ENCODE results near the gene OPTC. TPM values are rescaled to one million over a fixed set of nuclear protein-coding genes. Genes with fewer than 3 reads are reported as not detected.

Gene OPTC
- total RNA-seq, 1 donor from 2014 or later = not detected

DNA sequence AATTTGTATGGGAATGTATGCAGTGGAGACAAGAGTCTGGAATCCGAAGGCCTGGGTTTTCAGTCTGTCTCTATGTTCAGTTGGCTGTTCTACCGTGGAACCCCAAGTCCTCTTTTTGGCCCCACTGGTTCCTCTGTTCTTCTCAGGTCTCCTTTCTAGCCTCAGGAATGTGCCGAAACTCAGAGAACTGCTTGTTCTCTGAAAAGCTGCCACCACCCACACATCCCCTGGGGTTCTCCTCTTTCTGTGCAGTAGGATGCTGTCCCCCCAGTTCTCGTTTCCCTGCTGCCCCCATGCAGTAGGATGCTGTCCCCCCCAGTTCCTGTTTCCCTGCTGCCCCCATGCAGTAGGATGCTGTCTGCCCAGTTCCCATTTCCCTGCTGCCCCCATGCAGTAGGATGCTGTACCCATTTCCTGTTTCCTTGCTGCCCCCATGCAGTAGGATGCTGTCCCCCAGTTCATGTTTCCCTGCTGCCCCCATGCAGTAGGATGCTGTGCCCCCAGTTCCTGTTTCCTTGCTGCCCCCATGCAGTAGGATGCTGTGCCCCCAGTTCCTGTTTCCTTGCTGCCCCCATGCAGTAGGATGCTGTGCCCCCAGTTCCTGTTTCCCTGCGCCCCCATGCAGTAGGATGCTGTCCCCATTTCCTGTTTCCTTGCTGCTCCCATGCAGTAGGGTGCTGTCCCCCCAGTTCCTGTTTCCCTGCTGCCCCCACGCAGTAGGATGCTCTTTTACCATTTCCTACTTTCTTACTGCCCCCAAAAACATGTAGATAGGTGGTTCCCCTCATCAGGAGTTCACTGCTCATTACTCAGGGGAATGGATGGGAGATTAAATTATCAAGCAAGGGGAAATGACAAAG is 35.3 kb downstream of the OPTC start:
- H3K9ac ChIP-seq (ENCODE audit: low read length) = no peak overlapping the region
- no peaks in the 10 kb centered on the region for H3K9me3 Mint-ChIP-seq (ENCODE audit: unreplicated experiment)
- no peak overlapping the region for H3K27ac ChIP-seq (ENCODE audit: low read depth, low read length)
- H3K36me3 ChIP-seq (ENCODE audit: insufficient read depth, low read length) = no peaks in the 10 kb centered on the region
- H3K4me3 Mint-ChIP-seq (ENCODE audit: unreplicated experiment) = no peak overlapping the region
- H2AFZ ChIP-seq (ENCODE audit: low read depth, low read length) = no peak overlapping the region
- H3K4me3 ChIP-seq (ENCODE audit: insufficient read depth, low read depth, low read length) = no peak overlapping the region
- H3K27me3 ChIP-seq (ENCODE audit: insufficient read depth, low read length) = no peaks in the 10 kb centered on the region
- TF ChIP-seq, protein P1, sequence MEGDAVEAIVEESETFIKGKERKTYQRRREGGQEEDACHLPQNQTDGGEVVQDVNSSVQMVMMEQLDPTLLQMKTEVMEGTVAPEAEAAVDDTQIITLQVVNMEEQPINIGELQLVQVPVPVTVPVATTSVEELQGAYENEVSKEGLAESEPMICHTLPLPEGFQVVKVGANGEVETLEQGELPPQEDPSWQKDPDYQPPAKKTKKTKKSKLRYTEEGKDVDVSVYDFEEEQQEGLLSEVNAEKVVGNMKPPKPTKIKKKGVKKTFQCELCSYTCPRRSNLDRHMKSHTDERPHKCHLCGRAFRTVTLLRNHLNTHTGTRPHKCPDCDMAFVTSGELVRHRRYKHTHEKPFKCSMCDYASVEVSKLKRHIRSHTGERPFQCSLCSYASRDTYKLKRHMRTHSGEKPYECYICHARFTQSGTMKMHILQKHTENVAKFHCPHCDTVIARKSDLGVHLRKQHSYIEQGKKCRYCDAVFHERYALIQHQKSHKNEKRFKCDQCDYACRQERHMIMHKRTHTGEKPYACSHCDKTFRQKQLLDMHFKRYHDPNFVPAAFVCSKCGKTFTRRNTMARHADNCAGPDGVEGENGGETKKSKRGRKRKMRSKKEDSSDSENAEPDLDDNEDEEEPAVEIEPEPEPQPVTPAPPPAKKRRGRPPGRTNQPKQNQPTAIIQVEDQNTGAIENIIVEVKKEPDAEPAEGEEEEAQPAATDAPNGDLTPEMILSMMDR (IDR thresholded peaks at IDR 0.05; ENCODE audit: insufficient read depth, low read depth, low read length) = no peak
- no peak for TF ChIP-seq EZH2 (IDR thresholded peaks at IDR 0.05; ENCODE audit: insufficient read depth, low read length)
- H3K79me2 ChIP-seq (ENCODE audit: insufficient read depth, low read length) = no peaks in the 10 kb centered on the region
- H3K27ac Mint-ChIP-seq (ENCODE audit: unreplicated experiment) = no peak overlapping the region
- H3K4me2 ChIP-seq (ENCODE audit: low read length) = no peak overlapping the region
- H3K36me3 Mint-ChIP-seq (ENCODE audit: low read depth, unreplicated experiment) = no peaks in the 10 kb centered on the region
- H3K9me3 ChIP-seq (ENCODE audit: insufficient read depth, low read depth, low read length) = no peaks in the 10 kb centered on the region
- no peaks in the 10 kb centered on the region for H4K20me1 ChIP-seq (ENCODE audit: insufficient read depth, low read length)
- no peak for DNase-seq (ENCODE audit: low read depth)
- H3K4me1 ChIP-seq (ENCODE audit: insufficient read depth, low read length) = peaks cover 7% of the 10 kb centered on the region
- peaks cover 4% of the 10 kb centered on the region for H3K4me1 Mint-ChIP-seq (ENCODE audit: low read depth, unreplicated experiment)
- FAIRE-seq = no peak
- peaks cover 4% of the 10 kb centered on the region for H3K27me3 Mint-ChIP-seq (ENCODE audit: low read depth, unreplicated experiment)

DNA sequence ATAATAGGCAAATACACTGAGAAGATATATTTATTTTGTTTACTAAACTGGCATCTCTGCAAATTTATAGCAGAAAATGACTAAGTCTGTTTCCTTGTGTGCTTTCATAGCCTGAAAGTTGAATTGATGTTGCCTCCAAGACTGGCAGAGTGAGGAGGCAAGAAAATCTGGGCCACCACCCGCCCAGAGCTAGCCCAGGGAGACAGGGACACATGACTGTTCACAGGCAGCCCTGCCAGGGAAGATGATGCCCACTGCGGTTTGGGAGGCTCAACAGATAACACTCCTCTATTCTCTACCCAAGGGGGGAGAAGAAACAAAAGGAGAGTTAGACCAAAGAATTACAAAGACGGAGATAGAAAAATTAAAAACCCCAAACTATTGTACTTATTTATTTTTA is 37.1 kb downstream of the OPTC start:
- Histone ChIP-seq H3K9ac (ENCODE audit: low read length) (no peak overlapping the region), H3K4me1 (ENCODE audit: insufficient read depth, low read length) (peaks cover 19% of the 10 kb centered on the region), H4K20me1 (ENCODE audit: insufficient read depth, low read length) (no peaks in the 10 kb centered on the region), H3K4me3 (ENCODE audit: insufficient read depth, low read depth, low read length) (no peak overlapping the region), H2AFZ (ENCODE audit: low read depth, low read length) (no peak overlapping the region), H3K9me3 (ENCODE audit: insufficient read depth, low read depth, low read length) (no peaks in the 10 kb centered on the region), H3K36me3 (ENCODE audit: insufficient read depth, low read length) (no peaks in the 10 kb centered on the region), H3K4me2 (ENCODE audit: low read length) (no peak overlapping the region), H3K79me2 (ENCODE audit: insufficient read depth, low read length) (no peaks in the 10 kb centered on the region), H3K27me3 (ENCODE audit: insufficient read depth, low read length) (no peaks in the 10 kb centered on the region), H3K27ac (ENCODE audit: low read depth, low read length) (no peak overlapping the region)
- Mint-ChIP-seq H3K27ac (ENCODE audit: unreplicated experiment) (no peak overlapping the region), H3K4me3 (ENCODE audit: unreplicated experiment) (no peak overlapping the region), H3K9me3 (ENCODE audit: unreplicated experiment) (peaks cover 2% of the 10 kb centered on the region), H3K4me1 (ENCODE audit: low read depth, unreplicated experiment) (peaks cover 10% of the 10 kb centered on the region), H3K27me3 (ENCODE audit: low read depth, unreplicated experiment) (peaks cover 1% of the 10 kb centered on the region), H3K36me3 (ENCODE audit: low read depth, unreplicated experiment) (no peaks in the 10 kb centered on the region)
- no peak for TF ChIP-seq EZH2 (IDR thresholded peaks at IDR 0.05; ENCODE audit: insufficient read depth, low read length)
- TF ChIP-seq, protein P1 (IDR thresholded peaks at IDR 0.05; ENCODE audit: insufficient read depth, low read depth, low read length) = no peak
- no peak for DNase-seq (ENCODE audit: low read depth)
- no peak for FAIRE-seq

DNA sequence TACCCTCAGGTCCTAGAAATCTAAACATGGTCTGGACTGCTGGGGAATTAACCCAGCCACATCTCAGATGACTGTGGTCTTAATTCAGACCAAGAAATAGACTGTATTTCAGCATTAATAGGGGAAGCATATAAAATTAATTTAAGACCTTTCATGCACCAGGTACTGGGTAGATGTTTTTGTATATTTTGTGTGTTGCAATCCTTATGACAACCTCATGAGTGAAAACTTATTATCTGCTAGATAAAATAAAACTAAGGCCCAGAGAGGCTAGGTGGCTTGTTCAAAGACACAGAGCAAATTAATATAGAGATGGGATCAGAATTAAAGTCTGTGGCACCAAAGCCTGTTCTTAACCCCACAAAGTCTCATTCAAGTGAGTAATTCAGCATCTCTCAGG is 40.1 kb downstream of the OPTC start:
- peak overlapping the region; percentile 34 for H3K4me3 ChIP-seq (ENCODE audit: insufficient read depth, low read depth, low read length)
- no peaks in the 10 kb centered on the region for H3K36me3 Mint-ChIP-seq (ENCODE audit: low read depth, unreplicated experiment)
- H3K36me3 ChIP-seq (ENCODE audit: insufficient read depth, low read length) = no peaks in the 10 kb centered on the region
- H3K27me3 Mint-ChIP-seq (ENCODE audit: low read depth, unreplicated experiment) = no peaks in the 10 kb centered on the region
- no peaks in the 10 kb centered on the region for H3K9me3 ChIP-seq (ENCODE audit: insufficient read depth, low read depth, low read length)
- no peaks in the 10 kb centered on the region for H3K79me2 ChIP-seq (ENCODE audit: insufficient read depth, low read length)
- peaks cover 4% of the 10 kb centered on the region for H3K9me3 Mint-ChIP-seq (ENCODE audit: unreplicated experiment)
- H3K27ac ChIP-seq (ENCODE audit: low read depth, low read length) = peak overlapping the region; percentile 80
- no peak overlapping the region for H2AFZ ChIP-seq (ENCODE audit: low read depth, low read length)
- no peak overlapping the region for H3K27ac Mint-ChIP-seq (ENCODE audit: unreplicated experiment)
- no peak overlapping the region for H3K4me3 Mint-ChIP-seq (ENCODE audit: unreplicated experiment)
- no peaks in the 10 kb centered on the region for H3K27me3 ChIP-seq (ENCODE audit: insufficient read depth, low read length)
- H3K4me2 ChIP-seq (ENCODE audit: low read length) = peak overlapping the region; percentile 71
- no peaks in the 10 kb centered on the region for H4K20me1 ChIP-seq (ENCODE audit: insufficient read depth, low read length)
- peaks cover 8% of the 10 kb centered on the region for H3K4me1 Mint-ChIP-seq (ENCODE audit: low read depth, unreplicated experiment)
- FAIRE-seq (no peak), DNase-seq (ENCODE audit: low read depth) (no peak)
- H3K9ac ChIP-seq (ENCODE audit: low read length) = peak overlapping the region; percentile 44
- TF ChIP-seq EZH2 (IDR thresholded peaks at IDR 0.05; ENCODE audit: insufficient read depth, low read length) = no peak
- TF ChIP-seq, protein P1 (IDR thresholded peaks at IDR 0.05; ENCODE audit: insufficient read depth, low read depth, low read length) = no peak
- H3K4me1 ChIP-seq (ENCODE audit: insufficient read depth, low read length) = peaks cover 19% of the 10 kb centered on the region
